Transverse colon (tissue), 4 donors: ENCODE results near the gene TLL1. TPM values are rescaled to one million over a fixed set of nuclear protein-coding genes. Genes with fewer than 3 reads are reported as not detected.

Experiments
- DNase-seq: peaks from one replicate; pipeline ENCODE4 v3.0.0-alpha.2; 2019
- H3K27ac ChIP-seq, 4 donors: fragments of 200-600 bp; sonication (generic); 2 replicates each; pipeline ENCODE4 v1.5.1; 2016 to 2018; ENCODE audit warnings: inconsistent platforms in 4 of 4
- H3K27me3 ChIP-seq: fragments of 200-600 bp; sonication (generic); 2 replicates; pipeline ENCODE4 v1.5.1; 2017; ENCODE audit warnings: inconsistent platforms
- H3K36me3 ChIP-seq, 4 donors: fragments of 200-600 bp; sonication (generic); 2 replicates each; pipeline ENCODE4 v1.5.1; 2017 to 2019; ENCODE audit warnings: inconsistent platforms in 4 of 4
- H3K4me1 ChIP-seq, 4 donors: fragments of 200-600 bp; sonication (generic); 2 replicates each; pipeline ENCODE4 v1.5.1; 2017 to 2020; ENCODE audit warnings: inconsistent platforms in 4 of 4
- H3K4me3 ChIP-seq, 4 donors: fragments of 200-600 bp; sonication (generic); 1 replicate in 1 of 4; 2 replicates in 3 of 4; pipeline versions ENCODE4 v1.5.1 to v1.6.1; 2017 to 2019; ENCODE audit warnings: inconsistent platforms in 4 of 4
- H3K9me3 ChIP-seq, 2 donors: fragments of 200-600 bp; sonication (generic); 2 replicates each; pipeline ENCODE4 v1.5.1; 2017 to 2019; ENCODE audit warnings: inconsistent platforms in 2 of 2
- EP300 ChIP-seq: sonication (generic); formaldehyde crosslinking; IDR thresholded peaks from one replicate; pipeline ENCODE4 v1.6.1; 2017; ENCODE audit warnings: antibody characterized with exemption, low read depth
- POLR2A ChIP-seq: fragments of 450-650 bp; IDR thresholded peaks from one replicate; pipeline ENCODE4 v1.6.1; 2016; ENCODE audit warnings: antibody characterized with exemption, mild to moderate bottlenecking, moderate library complexity
- POLR2AphosphoS5 ChIP-seq, 3 donors: sonication (generic); formaldehyde crosslinking; IDR thresholded peaks; one replicate each; pipeline ENCODE4 v1.6.1; 2016; ENCODE audit warnings: antibody characterized with exemption in 3 of 3
- WGBS, 2 donors: methylation state at CpG; one replicate each; pipeline ENCODE4 v1.1.5; 2018; ENCODE audit warnings: low coverage in 1 of 2; 5-methylcytosine and 5-hydroxymethylcytosine counted together
- in situ Hi-C, 4 donors: fragments of 200-750 bp; cut with MboI; loops; one replicate each; pipeline versions ENCODE4 v1.15.0 to v1.15.1; 2017; ENCODE audit warnings: low sequenced_read_pairs in 3 of 4, low pct_ligation_motif_present in 1 of 4, low pct_unique_long_range_greater_than_20kb in 1 of 4
- intact Hi-C: fragments of 100-400 bp; cut with DNase I; formaldehyde crosslinking; loops from one replicate; pipeline ENCODE4 v1.15.1; 2023; ENCODE audit warnings: low total_unique reads
- total RNA-seq, 4 donors: library from RNA; depleted of rRNA; stranded (reverse); fragments of >200 nt; gene quantifications; one replicate each; pipeline ENCODE4 v1.1.0, GENCODE V29; 2016
- TF ChIP-seq, protein P1 (sequence below), 5 experiments: fragments of 200-600 bp in 3 of 5; fragments of 450-650 bp in 2 of 5; sonication (generic) in 3 of 5; IDR thresholded peaks; 1 replicate in 2 of 5; 2 replicates in 3 of 5; pipeline ENCODE4 v1.5.1; 2016 to 2017; ENCODE audit warnings: antibody characterized with exemption in 5 of 5, inconsistent platforms in 3 of 5, mild to moderate bottlenecking in 2 of 5, moderate library complexity in 1 of 5

TLL1 gene
- total RNA-seq, 4 donors from 2014 or later: 1.00 to 3.7 (median 1.6) TPM

DNA sequence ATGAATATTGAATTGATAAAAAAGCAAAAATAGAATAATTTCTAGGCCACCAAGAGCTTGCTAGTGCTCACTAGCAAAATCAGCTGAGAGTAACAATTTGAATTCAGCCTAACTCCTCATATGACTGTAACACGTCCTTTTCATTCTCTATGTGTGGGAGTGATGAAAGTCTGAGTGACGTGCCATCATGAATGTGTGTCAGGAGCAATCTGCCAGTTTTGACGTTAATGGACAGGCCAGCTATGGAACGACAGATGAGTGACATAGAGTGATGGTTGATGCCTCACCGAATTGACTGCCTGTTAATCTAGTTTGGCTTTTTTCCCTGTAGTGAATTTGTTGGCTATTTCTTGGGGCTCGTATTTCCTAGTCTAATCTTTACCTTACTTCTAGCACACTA lies 200.7 kb downstream of the TLL1 start:
- H3K4me1 ChIP-seq: no peaks in the 10 kb centered on the region
- no peaks in the 10 kb centered on the region for H3K9me3 ChIP-seq
- intact Hi-C loops: no loop called here
- no peak for TF ChIP-seq POLR2A
- TF ChIP-seq, protein P1, sequence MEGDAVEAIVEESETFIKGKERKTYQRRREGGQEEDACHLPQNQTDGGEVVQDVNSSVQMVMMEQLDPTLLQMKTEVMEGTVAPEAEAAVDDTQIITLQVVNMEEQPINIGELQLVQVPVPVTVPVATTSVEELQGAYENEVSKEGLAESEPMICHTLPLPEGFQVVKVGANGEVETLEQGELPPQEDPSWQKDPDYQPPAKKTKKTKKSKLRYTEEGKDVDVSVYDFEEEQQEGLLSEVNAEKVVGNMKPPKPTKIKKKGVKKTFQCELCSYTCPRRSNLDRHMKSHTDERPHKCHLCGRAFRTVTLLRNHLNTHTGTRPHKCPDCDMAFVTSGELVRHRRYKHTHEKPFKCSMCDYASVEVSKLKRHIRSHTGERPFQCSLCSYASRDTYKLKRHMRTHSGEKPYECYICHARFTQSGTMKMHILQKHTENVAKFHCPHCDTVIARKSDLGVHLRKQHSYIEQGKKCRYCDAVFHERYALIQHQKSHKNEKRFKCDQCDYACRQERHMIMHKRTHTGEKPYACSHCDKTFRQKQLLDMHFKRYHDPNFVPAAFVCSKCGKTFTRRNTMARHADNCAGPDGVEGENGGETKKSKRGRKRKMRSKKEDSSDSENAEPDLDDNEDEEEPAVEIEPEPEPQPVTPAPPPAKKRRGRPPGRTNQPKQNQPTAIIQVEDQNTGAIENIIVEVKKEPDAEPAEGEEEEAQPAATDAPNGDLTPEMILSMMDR (IDR thresholded peaks at IDR 0.05): no peak
- no peak for TF ChIP-seq POLR2AphosphoS5 (IDR thresholded peaks at IDR 0.05)
- no peak for TF ChIP-seq EP300
- H3K27me3 ChIP-seq: no peaks in the 10 kb centered on the region
- in situ Hi-C loops: no loop called here
- no peaks in the 10 kb centered on the region for H3K36me3 ChIP-seq
- no peak overlapping the region for H3K4me3 ChIP-seq
- 84 to 96% methylated on average over 3 to 6 of the region's 6 CpGs for WGBS, 2 donors
- H3K27ac ChIP-seq: no peak overlapping the region
- no peak for DNase-seq

DNA sequence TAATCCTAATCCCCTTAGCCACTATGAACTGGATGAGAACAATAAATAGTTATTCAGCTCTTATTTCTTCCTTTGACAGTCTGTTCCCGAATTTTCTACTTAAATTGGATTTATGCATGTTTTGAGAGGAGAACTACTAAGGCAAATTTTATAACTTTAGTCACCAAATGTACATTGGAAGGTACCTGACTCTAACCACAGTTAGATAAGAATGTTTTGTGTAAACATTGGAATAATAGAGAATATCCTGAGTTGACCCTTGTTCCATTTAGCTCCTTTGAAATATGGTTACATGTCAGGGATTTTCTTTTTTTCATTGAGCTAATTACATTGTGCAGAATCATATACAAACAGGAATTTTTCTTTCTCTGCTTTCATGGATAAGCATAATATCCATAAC lies 202.6 kb downstream of the TLL1 start:
- DNase-seq: no peak
- no peaks in the 10 kb centered on the region for H3K36me3 ChIP-seq
- no peak overlapping the region for H3K4me3 ChIP-seq
- TF ChIP-seq POLR2A (no peak), EP300 (no peak)
- no peaks in the 10 kb centered on the region for H3K4me1 ChIP-seq
- no peaks in the 10 kb centered on the region for H3K9me3 ChIP-seq
- intact Hi-C loops: no loop called here
- no peak overlapping the region for H3K27ac ChIP-seq
- no peaks in the 10 kb centered on the region for H3K27me3 ChIP-seq
- 19 to 33% methylated on average over 1 of the region's 1 CpG for WGBS, 2 donors
- in situ Hi-C loops: loop anchor here in 1 of 4 donors (25.0 kb wide), 1 partner anchor 538 kb away; no protein-coding TSS in a partner anchor

DNA sequence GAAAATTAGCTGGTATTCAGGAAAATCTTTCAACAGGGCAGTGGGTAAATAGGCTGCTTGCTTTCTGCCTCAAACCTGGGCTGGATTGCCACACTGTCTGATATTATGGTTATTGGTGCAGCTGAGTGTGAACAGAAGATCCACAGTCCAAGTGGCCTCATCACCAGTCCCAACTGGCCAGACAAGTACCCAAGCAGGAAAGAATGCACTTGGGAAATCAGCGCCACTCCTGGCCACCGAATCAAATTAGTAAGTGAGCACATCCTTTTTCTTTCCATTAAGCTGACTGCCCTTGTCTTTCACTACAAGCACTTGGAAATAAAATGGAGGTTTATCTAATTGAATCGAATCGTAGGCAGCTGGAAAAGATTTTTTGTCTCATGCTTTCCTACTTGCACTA lies 204.7 kb downstream of the TLL1 start:
- in situ Hi-C loops: loop anchor here in 1 of 4 donors (25.0 kb wide), 1 partner anchor 540 kb away; no protein-coding TSS in a partner anchor
- Histone ChIP-seq H3K27me3 (no peaks in the 10 kb centered on the region), H3K9me3 (no peaks in the 10 kb centered on the region), H3K36me3 (no peaks in the 10 kb centered on the region), H3K4me3 (no peak overlapping the region), H3K4me1 (no peaks in the 10 kb centered on the region), H3K27ac (no peak overlapping the region)
- 82 to 95% methylated on average over 2 to 4 of the region's 4 CpGs for WGBS, 2 donors
- no peak for DNase-seq
- intact Hi-C loops: no loop called here
- TF ChIP-seq POLR2A (no peak), EP300 (no peak), POLR2AphosphoS5 (IDR thresholded peaks at IDR 0.05) (no peak)
- TF ChIP-seq, protein P1 (IDR thresholded peaks at IDR 0.05): no peak

DNA sequence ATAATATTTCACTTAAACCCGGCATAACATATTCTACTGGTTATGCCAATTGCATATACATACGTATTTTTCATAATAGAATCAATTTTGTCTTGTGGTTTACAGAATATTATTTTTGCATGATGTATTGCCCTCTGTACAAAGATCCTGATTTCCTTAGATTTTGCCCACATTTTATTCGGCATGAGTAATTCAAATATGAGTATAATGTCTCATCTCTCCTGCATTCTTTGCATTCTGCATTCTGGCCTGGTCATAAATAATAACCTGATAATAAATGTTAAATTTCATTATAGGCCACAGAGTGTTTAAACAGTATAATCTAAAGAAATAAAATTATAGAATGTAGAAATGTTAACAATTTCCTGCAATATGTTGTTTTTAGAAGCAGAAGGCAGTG lies 205.3 kb downstream of the TLL1 start:
- Histone ChIP-seq H3K27ac (no peak overlapping the region), H3K4me3 (no peak overlapping the region), H3K9me3 (no peaks in the 10 kb centered on the region), H3K36me3 (no peaks in the 10 kb centered on the region), H3K4me1 (no peaks in the 10 kb centered on the region), H3K27me3 (no peaks in the 10 kb centered on the region)
- TF ChIP-seq POLR2A (no peak), POLR2AphosphoS5 (IDR thresholded peaks at IDR 0.05) (no peak), EP300 (no peak)
- TF ChIP-seq, protein P1 (IDR thresholded peaks at IDR 0.05): no peak
- in situ Hi-C loops: loop anchor here in 1 of 4 donors (25.0 kb wide), 1 partner anchor 541 kb away; no protein-coding TSS in a partner anchor
- WGBS, 2 donors: 84 to 91% methylated on average over 3 of the region's 3 CpGs
- intact Hi-C loops: no loop called here
- no peak for DNase-seq

DNA sequence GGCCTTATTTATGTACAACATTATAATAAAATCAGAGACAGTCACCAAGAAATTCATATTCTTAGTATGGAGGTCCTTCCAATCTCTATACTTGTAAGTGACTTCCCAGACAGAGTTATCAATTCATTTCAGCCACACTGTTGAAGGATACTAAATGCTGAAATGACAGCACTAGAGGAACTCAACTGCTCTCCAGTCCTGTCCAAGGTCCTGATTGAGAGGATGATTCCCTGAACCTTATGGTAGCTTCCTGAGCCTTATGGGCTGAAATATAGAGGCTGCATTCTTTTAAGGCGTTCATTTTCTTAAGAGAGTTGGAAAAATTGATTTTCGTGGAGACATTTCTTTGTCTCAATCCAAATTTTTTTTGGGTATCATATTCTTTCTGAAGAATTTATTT lies 205.9 kb downstream of the TLL1 start:
- Histone ChIP-seq H3K27me3 (no peaks in the 10 kb centered on the region), H3K4me1 (no peaks in the 10 kb centered on the region), H3K9me3 (no peaks in the 10 kb centered on the region), H3K36me3 (no peaks in the 10 kb centered on the region), H3K27ac (no peak overlapping the region), H3K4me3 (no peak overlapping the region)
- 81 to 90% methylated on average over 2 of the region's 2 CpGs for WGBS, 2 donors
- intact Hi-C loops: no loop called here
- TF ChIP-seq POLR2A (no peak), EP300 (no peak), POLR2AphosphoS5 (IDR thresholded peaks at IDR 0.05) (no peak)
- TF ChIP-seq, protein P1 (IDR thresholded peaks at IDR 0.05): no peak
- DNase-seq: no peak
- in situ Hi-C loops: loop anchor here in 1 of 4 donors (25.0 kb wide), 1 partner anchor 542 kb away; no protein-coding TSS in a partner anchor
